Neutrophil (primary cell): ENCODE data around the gene ACY1.

Source experiments
- H3K27ac ChIP-seq: fragments of 200-600 bp; sonication (generic); 2 replicates; pipeline ENCODE4 v1.5.1; 2016; ENCODE audit warnings: mild to moderate bottlenecking, moderate library complexity
- H3K27me3 ChIP-seq: fragments of 200-600 bp; sonication (generic); 2 replicates; pipeline ENCODE4 v1.6.0; 2016; ENCODE audit warnings: mild to moderate bottlenecking
- H3K36me3 ChIP-seq: fragments of 200-600 bp; sonication (generic); 2 replicates; pipeline ENCODE4 v1.5.1; 2017
- H3K4me1 ChIP-seq, 2 experiments: fragments of 200-600 bp in 1 of 2; sonication (generic) in 1 of 2; 1 replicate in 1 of 2; 2 replicates in 1 of 2; pipeline versions ENCODE4 v1.5.1 to v1.6.1; 2013 to 2016; ENCODE audit warnings: low read depth in 1 of 2, low read length in 1 of 2, mild to moderate bottlenecking in 1 of 2, moderate library complexity in 1 of 2; ENCODE audit not compliant: control insufficient read depth in 1 of 2, insufficient read depth in 1 of 2
- H3K4me3 ChIP-seq, 2 experiments: fragments of 200-600 bp in 1 of 2; sonication (generic) in 1 of 2; 1 replicate in 1 of 2; 2 replicates in 1 of 2; pipeline ENCODE4 v1.5.1; 2013 to 2016; ENCODE audit warnings: low read depth in 1 of 2, low read length in 1 of 2, mild to moderate bottlenecking in 1 of 2, moderate library complexity in 1 of 2
- H3K9me3 ChIP-seq: fragments of 200-600 bp; sonication (generic); 2 replicates; pipeline ENCODE4 v1.5.1; 2016
- TF ChIP-seq, protein P1 (sequence below): fragments of 200-600 bp; sonication (generic); IDR thresholded peaks from 2 replicates; pipeline ENCODE4 v1.5.1; 2016; ENCODE audit warnings: antibody characterized with exemption

Gene ACY1

GRCh38 chr3:52004163-52004787 is 20.9 kb downstream of the ACY1 start:
- H3K9me3 ChIP-seq: no peaks in the 10 kb centered on the region
- no peaks in the 10 kb centered on the region for H3K27me3 ChIP-seq
- no peak overlapping the region for H3K4me3 ChIP-seq
- H3K27ac ChIP-seq: no peak overlapping the region
- no peaks in the 10 kb centered on the region for H3K36me3 ChIP-seq
- H3K4me1 ChIP-seq: peaks cover 0 to 5% of the 10 kb centered on the region in 2 experiments
- TF ChIP-seq, protein P1, sequence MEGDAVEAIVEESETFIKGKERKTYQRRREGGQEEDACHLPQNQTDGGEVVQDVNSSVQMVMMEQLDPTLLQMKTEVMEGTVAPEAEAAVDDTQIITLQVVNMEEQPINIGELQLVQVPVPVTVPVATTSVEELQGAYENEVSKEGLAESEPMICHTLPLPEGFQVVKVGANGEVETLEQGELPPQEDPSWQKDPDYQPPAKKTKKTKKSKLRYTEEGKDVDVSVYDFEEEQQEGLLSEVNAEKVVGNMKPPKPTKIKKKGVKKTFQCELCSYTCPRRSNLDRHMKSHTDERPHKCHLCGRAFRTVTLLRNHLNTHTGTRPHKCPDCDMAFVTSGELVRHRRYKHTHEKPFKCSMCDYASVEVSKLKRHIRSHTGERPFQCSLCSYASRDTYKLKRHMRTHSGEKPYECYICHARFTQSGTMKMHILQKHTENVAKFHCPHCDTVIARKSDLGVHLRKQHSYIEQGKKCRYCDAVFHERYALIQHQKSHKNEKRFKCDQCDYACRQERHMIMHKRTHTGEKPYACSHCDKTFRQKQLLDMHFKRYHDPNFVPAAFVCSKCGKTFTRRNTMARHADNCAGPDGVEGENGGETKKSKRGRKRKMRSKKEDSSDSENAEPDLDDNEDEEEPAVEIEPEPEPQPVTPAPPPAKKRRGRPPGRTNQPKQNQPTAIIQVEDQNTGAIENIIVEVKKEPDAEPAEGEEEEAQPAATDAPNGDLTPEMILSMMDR: no peak

GRCh38 chr3:52004906-52005395 is 21.6 kb downstream of the ACY1 start:
- Histone ChIP-seq H3K4me3 (no peak overlapping the region), H3K4me1 (peaks cover 0 to 5% of the 10 kb centered on the region in 2 experiments), H3K27me3 (no peaks in the 10 kb centered on the region), H3K36me3 (no peaks in the 10 kb centered on the region), H3K27ac (no peak overlapping the region), H3K9me3 (no peaks in the 10 kb centered on the region)
- TF ChIP-seq, protein P1: no peak

- TF ChIP-seq, protein P1: no peak
- no peak overlapping the region for H3K4me3 ChIP-seq
- H3K27ac ChIP-seq: no peak overlapping the region
- H3K36me3 ChIP-seq: no peaks in the 10 kb centered on the region
- no peaks in the 10 kb centered on the region for H3K27me3 ChIP-seq
- H3K4me1 ChIP-seq: peaks cover 0 to 5% of the 10 kb centered on the region in 2 experiments
- no peaks in the 10 kb centered on the region for H3K9me3 ChIP-seq
These were observed 22.2 kb downstream of the ACY1 start for GRCh38 chr3:52005571-52005986.

- Histone ChIP-seq H3K9me3 (no peaks in the 10 kb centered on the region), H3K36me3 (no peaks in the 10 kb centered on the region), H3K4me3 (no peak overlapping the region), H3K4me1 (peaks cover 0 to 5% of the 10 kb centered on the region in 2 experiments), H3K27me3 (no peaks in the 10 kb centered on the region), H3K27ac (no peak overlapping the region)
- TF ChIP-seq, protein P1: no peak
These were observed 22.9 kb downstream of the ACY1 start for GRCh38 chr3:52006017-52006819.

DNA sequence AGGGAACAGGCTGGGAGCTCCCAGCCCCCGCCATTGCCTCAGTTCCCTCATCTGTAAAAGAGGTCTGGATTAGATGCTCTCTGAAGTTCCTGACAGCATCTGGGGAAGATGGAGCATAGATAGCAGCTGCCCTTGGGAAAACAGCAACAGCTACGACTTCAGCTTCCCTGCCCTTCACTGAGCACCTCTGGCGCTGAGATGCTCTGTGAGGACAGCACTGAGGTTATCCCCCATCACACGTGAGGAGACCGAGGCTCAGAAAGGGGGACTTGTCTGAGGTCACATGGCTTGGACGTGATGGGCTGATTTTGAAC is 23.4 kb downstream of the ACY1 start:
- Histone ChIP-seq H3K4me1 (no peaks in the 10 kb centered on the region), H3K27me3 (no peaks in the 10 kb centered on the region), H3K27ac (no peak overlapping the region), H3K36me3 (no peaks in the 10 kb centered on the region), H3K4me3 (no peak overlapping the region), H3K9me3 (no peaks in the 10 kb centered on the region)
- TF ChIP-seq, protein P1: no peak
